Effector memory CD4-positive, alpha-beta T cell (primary cell): ENCODE measurements around the gene PGM2.

Experiments
- DNase-seq, 3 donors: peaks; one replicate each; pipeline ENCODE4 v3.0.0-alpha.2; 2020
- H3K27ac ChIP-seq: 2 replicates; pipeline ENCODE4 v1.7.0; 2013; ENCODE audit warnings: mild to moderate bottlenecking, low read length, moderate library complexity; ENCODE audit not compliant: insufficient read depth, poor library complexity, severe bottlenecking
- H3K27me3 ChIP-seq: replicated peaks from 2 replicates; pipeline ENCODE4 v1.7.0; 2013; ENCODE audit warnings: mild to moderate bottlenecking, low read length; ENCODE audit not compliant: insufficient read depth, control insufficient read depth, poor library complexity, severe bottlenecking
- H3K36me3 ChIP-seq: 2 replicates; pipeline ENCODE4 v1.7.0; 2013; ENCODE audit warnings: mild to moderate bottlenecking, low read length, moderate library complexity; ENCODE audit not compliant: control insufficient read depth, insufficient read depth
- H3K4me1 ChIP-seq: 2 replicates; pipeline ENCODE4 v1.7.0; 2013; ENCODE audit warnings: low read length, mild to moderate bottlenecking; ENCODE audit not compliant: control insufficient read depth, insufficient read depth, poor library complexity, severe bottlenecking
- H3K4me3 ChIP-seq: 2 replicates; pipeline ENCODE4 v1.7.0; 2013; ENCODE audit warnings: low read length, low read depth, mild to moderate bottlenecking; ENCODE audit not compliant: insufficient read depth, poor library complexity, severe bottlenecking
- H3K9me3 ChIP-seq: 2 replicates; pipeline ENCODE4 v1.7.0; 2013; ENCODE audit warnings: mild to moderate bottlenecking, low read length, moderate library complexity; ENCODE audit not compliant: control insufficient read depth

The PGM2 gene

GRCh38 chr4:37852376-37852775 lies 25.9 kb downstream of the PGM2 start:
- H3K9me3 ChIP-seq: no peaks in the 10 kb centered on the region
- H3K4me1 ChIP-seq: no peaks in the 10 kb centered on the region
- no peak overlapping the region for H3K27ac ChIP-seq
- DNase-seq: no peak
- H3K27me3 ChIP-seq: no peaks in the 10 kb centered on the region
- H3K36me3 ChIP-seq: peaks cover 15% of the 10 kb centered on the region
- no peak overlapping the region for H3K4me3 ChIP-seq

- Histone ChIP-seq H3K27ac (no peak overlapping the region), H3K4me1 (no peaks in the 10 kb centered on the region), H3K27me3 (no peaks in the 10 kb centered on the region), H3K4me3 (no peak overlapping the region), H3K36me3 (peaks cover 10% of the 10 kb centered on the region), H3K9me3 (no peaks in the 10 kb centered on the region)
- DNase-seq: no peak
Observed at GRCh38 chr4:37858112-37858511, 31.6 kb downstream of the PGM2 start.

- Histone ChIP-seq H3K36me3 (peaks cover 5% of the 10 kb centered on the region), H3K4me1 (no peaks in the 10 kb centered on the region), H3K9me3 (no peaks in the 10 kb centered on the region), H3K4me3 (no peak overlapping the region), H3K27ac (no peak overlapping the region), H3K27me3 (no peaks in the 10 kb centered on the region)
- no peak for DNase-seq
Observed at GRCh38 chr4:37858872-37859271, 32.4 kb downstream of the PGM2 start.

GRCh38 chr4:37860266-37860665 lies 33.8 kb downstream of the PGM2 start:
- Histone ChIP-seq H3K4me3 (no peak overlapping the region), H3K27ac (no peak overlapping the region)
- DNase-seq: no peak

GRCh38 chr4:37862961-37863360 lies 36.5 kb downstream of the PGM2 start:
- no peaks in the 10 kb centered on the region for H3K27me3 ChIP-seq
- H3K4me3 ChIP-seq: no peak overlapping the region
- no peak overlapping the region for H3K27ac ChIP-seq
- H3K36me3 ChIP-seq: peaks cover 5% of the 10 kb centered on the region
- no peaks in the 10 kb centered on the region for H3K4me1 ChIP-seq
- H3K9me3 ChIP-seq: no peaks in the 10 kb centered on the region
- no peak for DNase-seq

More at GRCh38 chr4:37860266-37860665, 33.8 kb downstream of the PGM2 start:
- Histone ChIP-seq H3K36me3 (peaks cover 5% of the 10 kb centered on the region), H3K27me3 (no peaks in the 10 kb centered on the region), H3K9me3 (no peaks in the 10 kb centered on the region), H3K4me1 (no peaks in the 10 kb centered on the region)

GRCh38 chr4:37864786-37865185 lies 38.3 kb downstream of the PGM2 start:
- H3K36me3 ChIP-seq: peaks cover 5% of the 10 kb centered on the region
- no peak overlapping the region for H3K4me3 ChIP-seq
- no peaks in the 10 kb centered on the region for H3K4me1 ChIP-seq
- no peaks in the 10 kb centered on the region for H3K9me3 ChIP-seq
- H3K27ac ChIP-seq: no peak overlapping the region
- no peak for DNase-seq
- no peaks in the 10 kb centered on the region for H3K27me3 ChIP-seq

- no peaks in the 10 kb centered on the region for H3K27me3 ChIP-seq
- H3K27ac ChIP-seq: no peak overlapping the region
- no peak for DNase-seq
- no peak overlapping the region for H3K4me3 ChIP-seq
- H3K4me1 ChIP-seq: no peaks in the 10 kb centered on the region
- H3K9me3 ChIP-seq: no peaks in the 10 kb centered on the region
- peaks cover 5% of the 10 kb centered on the region for H3K36me3 ChIP-seq
Observed at GRCh38 chr4:37865450-37865849, 39.0 kb downstream of the PGM2 start.

- Histone ChIP-seq H3K4me3 (no peak overlapping the region), H3K36me3 (no peaks in the 10 kb centered on the region), H3K27ac (no peak overlapping the region), H3K4me1 (no peaks in the 10 kb centered on the region), H3K27me3 (no peaks in the 10 kb centered on the region), H3K9me3 (no peaks in the 10 kb centered on the region)
- DNase-seq: no peak
Observed at GRCh38 chr4:37867102-37867501, 40.6 kb downstream of the PGM2 start.

GRCh38 chr4:37868238-37868637 lies 41.8 kb downstream of the PGM2 start:
- Histone ChIP-seq H3K27ac (no peak overlapping the region), H3K4me1 (no peaks in the 10 kb centered on the region), H3K9me3 (no peaks in the 10 kb centered on the region), H3K27me3 (no peaks in the 10 kb centered on the region), H3K36me3 (no peaks in the 10 kb centered on the region), H3K4me3 (no peak overlapping the region)
- DNase-seq: no peak

- Histone ChIP-seq H3K36me3 (no peaks in the 10 kb centered on the region), H3K4me1 (no peaks in the 10 kb centered on the region), H3K9me3 (no peaks in the 10 kb centered on the region), H3K4me3 (no peak overlapping the region), H3K27ac (no peak overlapping the region), H3K27me3 (no peaks in the 10 kb centered on the region)
- no peak for DNase-seq
Observed at GRCh38 chr4:37872310-37872988, 46.0 kb downstream of the PGM2 start.
